GM23338 (cell line): ENCODE results near the gene KYAT1. TPM values are rescaled to one million over a fixed set of nuclear protein-coding genes. Genes with fewer than 3 reads are reported as not detected.

Source experiments
- ATAC-seq: fragments of 200-7000 bp; cut with Tn5 transposase; 3 replicates; pipeline ENCODE4 v1.9.1; 2020
- DNase-seq: peaks from one replicate; pipeline ENCODE4 v3.0.0-alpha.2; 2015; ENCODE audit warnings: low spot score
- H2AFZ ChIP-seq: fragments of 200-600 bp; sonication (generic); 2 replicates; pipeline ENCODE4 v1.8.0; 2016; ENCODE audit warnings: antibody characterized with exemption, mild to moderate bottlenecking, moderate library complexity
- H3F3A ChIP-seq: fragments of 200-600 bp; sonication (generic); replicated peaks from 2 replicates; pipeline ENCODE4 v1.8.0; 2017; ENCODE audit warnings: antibody characterized with exemption, mixed run types, low read depth
- H3K27ac ChIP-seq: fragments of 200-600 bp; sonication (generic); 2 replicates; pipeline ENCODE4 v1.6.1; 2016; ENCODE audit warnings: low read depth
- H3K27me3 ChIP-seq: fragments of 200-600 bp; sonication (generic); 2 replicates; pipeline ENCODE4 v1.8.0; 2016; ENCODE audit warnings: mild to moderate bottlenecking, mixed run types, moderate library complexity; ENCODE audit not compliant: insufficient read depth
- H3K36me3 ChIP-seq: fragments of 200-600 bp; sonication (generic); 2 replicates; pipeline ENCODE4 v1.8.0; 2016; ENCODE audit warnings: mild to moderate bottlenecking; ENCODE audit not compliant: insufficient read depth
- H3K4me1 ChIP-seq: fragments of 200-600 bp; sonication (generic); 2 replicates; pipeline ENCODE4 v1.8.0; 2016; ENCODE audit warnings: mild to moderate bottlenecking, moderate library complexity; ENCODE audit not compliant: insufficient read depth
- H3K4me2 ChIP-seq: fragments of 200-600 bp; sonication (generic); 2 replicates; pipeline ENCODE4 v1.7.1; 2017; ENCODE audit warnings: mixed run types
- H3K4me3 ChIP-seq: fragments of 200-600 bp; sonication (generic); 2 replicates; pipeline ENCODE4 v1.6.1; 2016; ENCODE audit warnings: mixed run types
- H3K79me2 ChIP-seq: fragments of 200-600 bp; sonication (generic); replicated peaks from 2 replicates; pipeline ENCODE4 v1.8.0; 2017; ENCODE audit warnings: mild to moderate bottlenecking; ENCODE audit not compliant: insufficient read depth
- H3K9me2 ChIP-seq: fragments of 200-600 bp; sonication (generic); 2 replicates; pipeline ENCODE4 v1.8.0; 2017; ENCODE audit not compliant: insufficient read depth
- H4K20me1 ChIP-seq: fragments of 200-600 bp; sonication (generic); replicated peaks from 2 replicates; pipeline ENCODE4 v1.8.0; 2017; ENCODE audit warnings: mild to moderate bottlenecking; ENCODE audit not compliant: insufficient read depth
- H3K27ac Mint-ChIP-seq: 2 replicates; pipeline ENCODE4 v1.8.0; 2020; ENCODE audit warnings: inconsistent platforms, mild to moderate bottlenecking, moderate library complexity, mixed read lengths
- H3K27me3 Mint-ChIP-seq: 3 replicates; pipeline ENCODE4 v1.8.0; 2022; ENCODE audit warnings: low read depth, mild to moderate bottlenecking, moderate library complexity, mixed read lengths, inconsistent platforms; ENCODE audit not compliant: insufficient read depth, poor library complexity
- H3K36me3 Mint-ChIP-seq: 3 replicates; pipeline ENCODE4 v1.8.0; 2021; ENCODE audit warnings: low read depth, mild to moderate bottlenecking, inconsistent platforms, moderate library complexity, mixed read lengths
- H3K4me1 Mint-ChIP-seq: 3 replicates; pipeline ENCODE4 v1.8.0; 2020; ENCODE audit warnings: mild to moderate bottlenecking, inconsistent platforms, mixed read lengths
- H3K4me3 Mint-ChIP-seq: 3 replicates; pipeline ENCODE4 v1.8.0; 2021; ENCODE audit warnings: moderate library complexity, mild to moderate bottlenecking, inconsistent platforms, mixed read lengths
- H3K9me3 Mint-ChIP-seq: 3 replicates; pipeline ENCODE4 v1.8.0; 2020; ENCODE audit warnings: moderate library complexity, mild to moderate bottlenecking, inconsistent platforms, mixed read lengths
- CREB1 ChIP-seq: fragments of 250-450 bp; sonication (Bioruptor Pico); IDR thresholded peaks from 2 replicates; pipeline ENCODE4 v1.5.0; 2020; ENCODE audit warnings: low read depth, mild to moderate bottlenecking, moderate library complexity
- EZH2 ChIP-seq: fragments of 200-600 bp; sonication (generic); IDR thresholded peaks from one replicate; pipeline ENCODE4 v1.8.0; 2017; ENCODE audit warnings: antibody characterized with exemption, mild to moderate bottlenecking, low read depth; ENCODE audit not compliant: unreplicated experiment
- EZH2phosphoT487 ChIP-seq: fragments of 200-600 bp; sonication (generic); IDR thresholded peaks from one replicate; pipeline ENCODE4 v1.8.1; 2018; ENCODE audit warnings: antibody characterized with exemption; ENCODE audit not compliant: unreplicated experiment
- JUNB ChIP-seq: IDR thresholded peaks from one replicate; pipeline ENCODE4 v1.6.1; 2016; ENCODE audit warnings: antibody characterized with exemption; ENCODE audit not compliant: unreplicated experiment
- NANOG ChIP-seq: IDR thresholded peaks from 2 replicates; pipeline ENCODE4 v1.6.1; 2016; ENCODE audit warnings: antibody characterized with exemption, borderline replicate concordance
- POLR2AphosphoS5 ChIP-seq: IDR thresholded peaks from 2 replicates; pipeline ENCODE4 v1.6.1; 2016; ENCODE audit warnings: antibody characterized with exemption, low read depth
- STAT1 ChIP-seq: IDR thresholded peaks from one replicate; pipeline ENCODE4 v1.6.1; 2016; ENCODE audit warnings: antibody characterized with exemption; ENCODE audit not compliant: unreplicated experiment
- ZNF114 ChIP-seq: fragments of 250-450 bp; sonication (Bioruptor Pico); IDR thresholded peaks from 2 replicates; pipeline ENCODE4 v1.5.0; 2020; ENCODE audit warnings: mild to moderate bottlenecking, moderate library complexity
- ZNF331 ChIP-seq: fragments of 250-450 bp; sonication (Bioruptor Pico); IDR thresholded peaks from 2 replicates; pipeline ENCODE4 v1.5.0; 2020; ENCODE audit warnings: low read depth, mild to moderate bottlenecking, moderate library complexity
- polyA plus RNA-seq: library from polyadenylated mRNA; unstranded; fragments of >200 nt; fragmentation: Nextera tagmentation; extraction: Ambion mirVana; gene quantifications from 2 replicates; pipeline ENCODE4 v1.2.1, GENCODE V29; 2016
- total RNA-seq: library from RNA; depleted of rRNA; stranded (reverse); fragments of >200 nt; shearing (Covaris generic); gene quantifications from 2 replicates; pipeline ENCODE4 v1.2.3, GENCODE V29; 2014
- TF ChIP-seq, protein P1 (sequence below), 2 experiments: fragments of 200-600 bp in 1 of 2; sonication (generic) in 1 of 2; conservative IDR thresholded peaks; 2 replicates each; pipeline versions ENCODE4 v1.5.1 to v1.6.1; 2016 to 2017; ENCODE audit warnings: antibody characterized with exemption in 2 of 2, low read depth in 2 of 2, mild to moderate bottlenecking in 2 of 2, moderate library complexity in 1 of 2
- TF ChIP-seq, protein P2 (sequence below): fragments of 250-450 bp; sonication (Bioruptor Pico); IDR thresholded peaks from 2 replicates; pipeline ENCODE4 v1.5.0; 2020; ENCODE audit warnings: mild to moderate bottlenecking, moderate library complexity
- TF ChIP-seq, protein P3 (sequence below): IDR thresholded peaks from one replicate; pipeline ENCODE4 v1.6.1; 2018; ENCODE audit warnings: antibody characterized with exemption; ENCODE audit not compliant: unreplicated experiment
- TF ChIP-seq, protein P4 (sequence below): IDR thresholded peaks from 2 replicates; pipeline ENCODE4 v1.6.1; 2016; ENCODE audit warnings: antibody characterized with exemption

The KYAT1 gene
- total and polyA plus RNA-seq, 2 experiments from 2014 or later = 26.1 to 34.0 TPM

DNA sequence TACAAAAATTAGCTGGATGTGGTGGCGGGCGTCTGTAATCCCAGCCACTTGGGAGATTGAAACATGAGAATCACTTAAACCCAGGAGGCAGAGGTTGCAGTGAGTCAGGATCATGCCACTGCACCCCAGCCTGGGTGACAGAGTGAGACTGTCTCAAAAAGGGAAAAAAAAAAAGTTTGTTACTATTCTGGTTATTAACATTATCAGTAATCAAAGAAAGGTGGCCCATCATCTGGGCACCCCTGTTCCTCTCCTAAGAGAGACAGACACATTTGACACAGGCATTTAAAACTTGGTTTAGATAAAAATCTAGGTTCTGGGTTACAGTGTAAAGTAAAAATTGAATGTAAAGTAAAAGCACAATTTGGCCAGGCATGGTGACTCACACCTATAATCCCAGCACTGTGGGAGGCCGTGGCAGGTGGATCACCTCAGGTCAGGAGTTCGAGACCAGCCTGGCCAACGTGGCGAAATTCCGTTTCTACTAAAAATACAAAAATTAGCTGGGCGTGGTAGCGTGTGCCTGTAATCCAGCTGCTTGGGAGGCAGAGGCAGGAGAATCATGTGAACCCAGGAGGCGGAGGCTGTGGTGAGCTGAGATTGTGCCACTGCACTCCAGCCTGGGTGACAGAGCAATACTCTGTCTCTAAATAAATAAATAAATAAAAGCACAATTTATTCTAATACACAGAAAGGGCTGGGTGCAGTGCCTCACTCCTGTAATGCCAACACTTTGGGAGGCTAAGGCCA, 22.3 kb upstream of the KYAT1 start:
- Histone ChIP-seq H3K4me3 (no peak overlapping the region), H3K36me3 (no peaks in the 10 kb centered on the region), H3K27me3 (no peaks in the 10 kb centered on the region), H3K4me1 (no peaks in the 10 kb centered on the region), H4K20me1 (peaks cover 16% of the 10 kb centered on the region), H3K4me2 (no peak overlapping the region), H3K9me2 (no peaks in the 10 kb centered on the region), H3K27ac (no peak overlapping the region), H3K79me2 (peaks cover 20% of the 10 kb centered on the region), H3F3A (no peaks in the 10 kb centered on the region), H2AFZ (no peak overlapping the region)
- Mint-ChIP-seq H3K27me3 (peaks cover 2% of the 10 kb centered on the region), H3K27ac (no peak overlapping the region), H3K4me3 (no peak overlapping the region), H3K4me1 (peaks cover 6% of the 10 kb centered on the region; the same call in 2 of the 3 replicates), H3K36me3 (peaks cover 34% of the 10 kb centered on the region), H3K9me3 (no peaks in the 10 kb centered on the region)
- DNase-seq = no peak
- no peak for ATAC-seq
- no peak for TF ChIP-seq EZH2phosphoT487
- TF ChIP-seq STAT1 = no peak
- no peak for TF ChIP-seq EZH2
- TF ChIP-seq, protein P1, sequence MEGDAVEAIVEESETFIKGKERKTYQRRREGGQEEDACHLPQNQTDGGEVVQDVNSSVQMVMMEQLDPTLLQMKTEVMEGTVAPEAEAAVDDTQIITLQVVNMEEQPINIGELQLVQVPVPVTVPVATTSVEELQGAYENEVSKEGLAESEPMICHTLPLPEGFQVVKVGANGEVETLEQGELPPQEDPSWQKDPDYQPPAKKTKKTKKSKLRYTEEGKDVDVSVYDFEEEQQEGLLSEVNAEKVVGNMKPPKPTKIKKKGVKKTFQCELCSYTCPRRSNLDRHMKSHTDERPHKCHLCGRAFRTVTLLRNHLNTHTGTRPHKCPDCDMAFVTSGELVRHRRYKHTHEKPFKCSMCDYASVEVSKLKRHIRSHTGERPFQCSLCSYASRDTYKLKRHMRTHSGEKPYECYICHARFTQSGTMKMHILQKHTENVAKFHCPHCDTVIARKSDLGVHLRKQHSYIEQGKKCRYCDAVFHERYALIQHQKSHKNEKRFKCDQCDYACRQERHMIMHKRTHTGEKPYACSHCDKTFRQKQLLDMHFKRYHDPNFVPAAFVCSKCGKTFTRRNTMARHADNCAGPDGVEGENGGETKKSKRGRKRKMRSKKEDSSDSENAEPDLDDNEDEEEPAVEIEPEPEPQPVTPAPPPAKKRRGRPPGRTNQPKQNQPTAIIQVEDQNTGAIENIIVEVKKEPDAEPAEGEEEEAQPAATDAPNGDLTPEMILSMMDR (conservative IDR thresholded peaks at IDR 0.05; ENCODE audit: low read depth in 2 of 2) = no peak
- TF ChIP-seq JUNB = no peak
- no peak for TF ChIP-seq ZNF331 (CRISPR knock-in tag)
- TF ChIP-seq, protein P2, sequence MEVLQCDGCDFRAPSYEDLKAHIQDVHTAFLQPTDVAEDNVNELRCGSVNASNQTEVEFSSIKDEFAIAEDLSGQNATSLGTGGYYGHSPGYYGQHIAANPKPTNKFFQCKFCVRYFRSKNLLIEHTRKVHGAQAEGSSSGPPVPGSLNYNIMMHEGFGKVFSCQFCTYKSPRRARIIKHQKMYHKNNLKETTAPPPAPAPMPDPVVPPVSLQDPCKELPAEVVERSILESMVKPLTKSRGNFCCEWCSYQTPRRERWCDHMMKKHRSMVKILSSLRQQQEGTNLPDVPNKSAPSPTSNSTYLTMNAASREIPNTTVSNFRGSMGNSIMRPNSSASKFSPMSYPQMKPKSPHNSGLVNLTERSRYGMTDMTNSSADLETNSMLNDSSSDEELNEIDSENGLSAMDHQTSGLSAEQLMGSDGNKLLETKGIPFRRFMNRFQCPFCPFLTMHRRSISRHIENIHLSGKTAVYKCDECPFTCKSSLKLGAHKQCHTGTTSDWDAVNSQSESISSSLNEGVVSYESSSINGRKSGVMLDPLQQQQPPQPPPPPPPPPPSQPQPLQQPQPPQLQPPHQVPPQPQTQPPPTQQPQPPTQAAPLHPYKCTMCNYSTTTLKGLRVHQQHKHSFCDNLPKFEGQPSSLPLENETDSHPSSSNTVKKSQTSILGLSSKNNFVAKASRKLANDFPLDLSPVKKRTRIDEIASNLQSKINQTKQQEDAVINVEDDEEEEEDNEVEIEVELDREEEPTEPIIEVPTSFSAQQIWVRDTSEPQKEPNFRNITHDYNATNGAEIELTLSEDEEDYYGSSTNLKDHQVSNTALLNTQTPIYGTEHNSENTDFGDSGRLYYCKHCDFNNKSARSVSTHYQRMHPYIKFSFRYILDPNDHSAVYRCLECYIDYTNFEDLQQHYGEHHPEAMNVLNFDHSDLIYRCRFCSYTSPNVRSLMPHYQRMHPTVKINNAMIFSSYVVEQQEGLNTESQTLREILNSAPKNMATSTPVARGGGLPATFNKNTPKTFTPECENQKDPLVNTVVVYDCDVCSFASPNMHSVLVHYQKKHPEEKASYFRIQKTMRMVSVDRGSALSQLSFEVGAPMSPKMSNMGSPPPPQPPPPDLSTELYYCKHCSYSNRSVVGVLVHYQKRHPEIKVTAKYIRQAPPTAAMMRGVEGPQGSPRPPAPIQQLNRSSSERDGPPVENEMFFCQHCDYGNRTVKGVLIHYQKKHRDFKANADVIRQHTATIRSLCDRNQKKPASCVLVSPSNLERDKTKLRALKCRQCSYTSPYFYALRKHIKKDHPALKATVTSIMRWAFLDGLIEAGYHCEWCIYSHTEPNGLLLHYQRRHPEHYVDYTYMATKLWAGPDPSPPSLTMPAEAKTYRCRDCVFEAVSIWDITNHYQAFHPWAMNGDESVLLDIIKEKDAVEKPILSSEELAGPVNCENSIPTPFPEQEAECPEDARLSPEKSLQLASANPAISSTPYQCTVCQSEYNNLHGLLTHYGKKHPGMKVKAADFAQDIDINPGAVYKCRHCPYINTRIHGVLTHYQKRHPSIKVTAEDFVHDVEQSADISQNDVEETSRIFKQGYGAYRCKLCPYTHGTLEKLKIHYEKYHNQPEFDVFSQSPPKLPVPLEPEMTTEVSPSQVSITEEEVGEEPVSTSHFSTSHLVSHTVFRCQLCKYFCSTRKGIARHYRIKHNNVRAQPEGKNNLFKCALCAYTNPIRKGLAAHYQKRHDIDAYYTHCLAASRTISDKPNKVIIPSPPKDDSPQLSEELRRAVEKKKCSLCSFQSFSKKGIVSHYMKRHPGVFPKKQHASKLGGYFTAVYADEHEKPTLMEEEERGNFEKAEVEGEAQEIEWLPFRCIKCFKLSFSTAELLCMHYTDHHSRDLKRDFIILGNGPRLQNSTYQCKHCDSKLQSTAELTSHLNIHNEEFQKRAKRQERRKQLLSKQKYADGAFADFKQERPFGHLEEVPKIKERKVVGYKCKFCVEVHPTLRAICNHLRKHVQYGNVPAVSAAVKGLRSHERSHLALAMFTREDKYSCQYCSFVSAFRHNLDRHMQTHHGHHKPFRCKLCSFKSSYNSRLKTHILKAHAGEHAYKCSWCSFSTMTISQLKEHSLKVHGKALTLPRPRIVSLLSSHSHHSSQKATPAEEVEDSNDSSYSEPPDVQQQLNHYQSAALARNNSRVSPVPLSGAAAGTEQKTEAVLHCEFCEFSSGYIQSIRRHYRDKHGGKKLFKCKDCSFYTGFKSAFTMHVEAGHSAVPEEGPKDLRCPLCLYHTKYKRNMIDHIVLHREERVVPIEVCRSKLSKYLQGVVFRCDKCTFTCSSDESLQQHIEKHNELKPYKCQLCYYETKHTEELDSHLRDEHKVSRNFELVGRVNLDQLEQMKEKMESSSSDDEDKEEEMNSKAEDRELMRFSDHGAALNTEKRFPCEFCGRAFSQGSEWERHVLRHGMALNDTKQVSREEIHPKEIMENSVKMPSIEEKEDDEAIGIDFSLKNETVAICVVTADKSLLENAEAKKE (CRISPR knock-in tag) = no peak
- no peak for TF ChIP-seq NANOG
- TF ChIP-seq POLR2AphosphoS5 = no peak
- TF ChIP-seq CREB1 = no peak
- TF ChIP-seq ZNF114 (CRISPR knock-in tag) = no peak
- TF ChIP-seq, protein P3, sequence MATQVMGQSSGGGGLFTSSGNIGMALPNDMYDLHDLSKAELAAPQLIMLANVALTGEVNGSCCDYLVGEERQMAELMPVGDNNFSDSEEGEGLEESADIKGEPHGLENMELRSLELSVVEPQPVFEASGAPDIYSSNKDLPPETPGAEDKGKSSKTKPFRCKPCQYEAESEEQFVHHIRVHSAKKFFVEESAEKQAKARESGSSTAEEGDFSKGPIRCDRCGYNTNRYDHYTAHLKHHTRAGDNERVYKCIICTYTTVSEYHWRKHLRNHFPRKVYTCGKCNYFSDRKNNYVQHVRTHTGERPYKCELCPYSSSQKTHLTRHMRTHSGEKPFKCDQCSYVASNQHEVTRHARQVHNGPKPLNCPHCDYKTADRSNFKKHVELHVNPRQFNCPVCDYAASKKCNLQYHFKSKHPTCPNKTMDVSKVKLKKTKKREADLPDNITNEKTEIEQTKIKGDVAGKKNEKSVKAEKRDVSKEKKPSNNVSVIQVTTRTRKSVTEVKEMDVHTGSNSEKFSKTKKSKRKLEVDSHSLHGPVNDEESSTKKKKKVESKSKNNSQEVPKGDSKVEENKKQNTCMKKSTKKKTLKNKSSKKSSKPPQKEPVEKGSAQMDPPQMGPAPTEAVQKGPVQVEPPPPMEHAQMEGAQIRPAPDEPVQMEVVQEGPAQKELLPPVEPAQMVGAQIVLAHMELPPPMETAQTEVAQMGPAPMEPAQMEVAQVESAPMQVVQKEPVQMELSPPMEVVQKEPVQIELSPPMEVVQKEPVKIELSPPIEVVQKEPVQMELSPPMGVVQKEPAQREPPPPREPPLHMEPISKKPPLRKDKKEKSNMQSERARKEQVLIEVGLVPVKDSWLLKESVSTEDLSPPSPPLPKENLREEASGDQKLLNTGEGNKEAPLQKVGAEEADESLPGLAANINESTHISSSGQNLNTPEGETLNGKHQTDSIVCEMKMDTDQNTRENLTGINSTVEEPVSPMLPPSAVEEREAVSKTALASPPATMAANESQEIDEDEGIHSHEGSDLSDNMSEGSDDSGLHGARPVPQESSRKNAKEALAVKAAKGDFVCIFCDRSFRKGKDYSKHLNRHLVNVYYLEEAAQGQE = no peak
- TF ChIP-seq, protein P4, sequence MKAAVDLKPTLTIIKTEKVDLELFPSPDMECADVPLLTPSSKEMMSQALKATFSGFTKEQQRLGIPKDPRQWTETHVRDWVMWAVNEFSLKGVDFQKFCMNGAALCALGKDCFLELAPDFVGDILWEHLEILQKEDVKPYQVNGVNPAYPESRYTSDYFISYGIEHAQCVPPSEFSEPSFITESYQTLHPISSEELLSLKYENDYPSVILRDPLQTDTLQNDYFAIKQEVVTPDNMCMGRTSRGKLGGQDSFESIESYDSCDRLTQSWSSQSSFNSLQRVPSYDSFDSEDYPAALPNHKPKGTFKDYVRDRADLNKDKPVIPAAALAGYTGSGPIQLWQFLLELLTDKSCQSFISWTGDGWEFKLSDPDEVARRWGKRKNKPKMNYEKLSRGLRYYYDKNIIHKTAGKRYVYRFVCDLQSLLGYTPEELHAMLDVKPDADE = no peak
